ENCODE measurements around the gene HYCC1.
"Not testable (repeated sequence)": the region's sequence is repeated elsewhere in the genome, so short reads cannot be mapped to it uniquely, and the experiment has no call there.

The HYCC1 gene

GRCh38 chr7:22983257-22983855 lies 30.6 kb downstream of the HYCC1 start:
- no peak for DNase-seq

- DNase-seq = no peak
Measured at GRCh38 chr7:22980422-22980821, 33.5 kb downstream of the HYCC1 start.

- DNase-seq = no peak
Measured at GRCh38 chr7:22979861-22980260, 34.1 kb downstream of the HYCC1 start.

- no peak for DNase-seq
Measured at GRCh38 chr7:22979251-22979650, 34.7 kb downstream of the HYCC1 start.

- DNase-seq = not testable (repeated sequence)
Measured at GRCh38 chr7:22974636-22975035, 39.3 kb downstream of the HYCC1 start.

GRCh38 chr7:22972207-22972606 lies 41.7 kb downstream of the HYCC1 start:
- no peak for DNase-seq

- no peak for DNase-seq
Measured at GRCh38 chr7:22969010-22969431, 44.9 kb downstream of the HYCC1 start.
